Measurements from ENCODE around the gene RIMBP2. TPM values are rescaled to one million over a fixed set of nuclear protein-coding genes. Genes with fewer than 3 reads are reported as not detected.

RIMBP2 gene
- total and polyA plus RNA-seq, 4 donors, result 0.39 to 1.0 TPM; not detected in 2

DNA sequence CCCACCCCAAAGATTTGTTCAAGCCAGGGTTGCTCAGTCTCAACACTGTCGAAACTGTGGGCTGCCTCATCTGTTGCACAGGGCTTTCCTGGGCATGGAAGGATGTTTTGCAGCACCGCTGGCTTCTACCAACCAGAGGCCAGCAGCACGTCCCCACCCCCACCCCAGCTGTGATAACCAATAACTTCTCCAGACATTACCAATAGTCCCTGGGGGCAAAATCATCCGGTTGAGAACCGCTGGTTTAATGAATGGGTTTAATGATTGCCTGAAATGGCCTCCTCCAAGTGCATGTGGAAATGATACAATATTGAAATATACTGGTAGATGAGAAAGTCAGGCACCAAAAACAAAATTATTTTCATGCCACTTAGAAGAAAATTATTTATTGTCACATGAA is 44.5 kb downstream of the RIMBP2 start:
- WGBS, 2 donors, result 61 to 66% methylated on average over 5 of the region's 5 CpGs
- Histone ChIP-seq H3K4me1 (ENCODE audit: control insufficient read depth in 1 of 2, insufficient read depth in 2 of 2, low read length in 2 of 2) (no peaks in the 10 kb centered on the region), H3K4me3 (ENCODE audit: low read length in 2 of 2) (no peak overlapping the region), H3K9me3 (ENCODE audit: control insufficient read depth, low read length) (no peaks in the 10 kb centered on the region), H3K27ac (ENCODE audit: low read depth in 1 of 2, low read length in 2 of 2) (no peak overlapping the region), H3K27me3 (ENCODE audit: control insufficient read depth in 1 of 2, insufficient read depth in 2 of 2, low read length in 1 of 2) (no peaks in the 10 kb centered on the region), H3K36me3 (ENCODE audit: control insufficient read depth in 1 of 2, insufficient read depth in 2 of 2, low read length in 1 of 2) (no peaks in the 10 kb centered on the region)
- no peak for DNase-seq
- intact Hi-C loops (cut with DNase I), result no loop called here
- no peak for ATAC-seq (ENCODE audit: low FRiP score)

DNA sequence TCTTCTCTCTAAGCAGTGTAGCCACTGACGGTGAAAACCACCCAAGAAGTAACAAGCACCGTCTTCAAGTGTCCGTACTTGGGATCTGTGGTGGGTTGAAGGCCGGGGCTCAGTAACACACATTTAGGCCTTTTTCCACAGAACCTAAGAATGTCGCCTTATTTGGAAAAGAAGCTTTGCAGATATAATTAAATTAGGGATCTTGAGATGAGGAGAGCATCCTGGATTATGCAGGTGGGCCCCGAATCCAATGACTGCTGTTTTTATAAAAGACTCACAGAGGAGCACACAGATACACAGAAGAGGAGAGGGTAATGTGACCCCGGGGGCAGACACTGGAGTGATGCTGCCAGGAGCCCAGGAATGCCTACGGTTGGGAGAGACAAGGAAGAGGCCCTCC is 46.3 kb downstream of the RIMBP2 start:
- no peak for ATAC-seq (ENCODE audit: low FRiP score)
- Histone ChIP-seq H3K27me3 (ENCODE audit: control insufficient read depth in 1 of 2, insufficient read depth in 2 of 2, low read length in 1 of 2) (no peaks in the 10 kb centered on the region), H3K4me1 (ENCODE audit: control insufficient read depth in 1 of 2, insufficient read depth in 2 of 2, low read length in 2 of 2) (no peaks in the 10 kb centered on the region), H3K9me3 (ENCODE audit: control insufficient read depth, low read length) (no peaks in the 10 kb centered on the region), H3K36me3 (ENCODE audit: control insufficient read depth in 1 of 2, insufficient read depth in 2 of 2, low read length in 1 of 2) (no peaks in the 10 kb centered on the region), H3K27ac (ENCODE audit: low read depth in 1 of 2, low read length in 2 of 2) (no peak overlapping the region), H3K4me3 (ENCODE audit: low read length in 2 of 2) (no peak overlapping the region)
- intact Hi-C loops (cut with DNase I), result no loop called here
- 77 to 78% methylated on average over 8 of the region's 8 CpGs for WGBS, 2 donors
- no peak for DNase-seq

DNA sequence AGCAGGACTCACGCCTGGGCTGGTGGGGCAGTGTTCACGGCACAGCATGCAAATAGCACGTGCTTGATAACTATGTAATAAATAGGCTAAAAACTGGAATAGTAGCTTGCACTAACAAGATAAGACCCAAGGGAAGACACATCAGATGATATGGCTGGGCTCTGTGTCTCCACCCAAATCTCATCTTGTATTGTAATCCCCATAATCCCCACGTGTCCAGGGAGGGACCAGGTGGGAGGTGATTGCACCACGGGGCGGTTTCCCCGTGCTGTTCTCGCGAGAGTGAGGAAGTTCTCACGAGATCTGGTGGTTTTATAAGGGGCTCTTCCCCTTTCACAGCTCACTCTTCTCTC is 46.9 kb downstream of the RIMBP2 start:
- DNase-seq (no peak), ATAC-seq (ENCODE audit: low FRiP score) (no peak)
- Histone ChIP-seq H3K27me3 (ENCODE audit: control insufficient read depth in 1 of 2, insufficient read depth in 2 of 2, low read length in 1 of 2) (no peaks in the 10 kb centered on the region), H3K36me3 (ENCODE audit: control insufficient read depth in 1 of 2, insufficient read depth in 2 of 2, low read length in 1 of 2) (no peaks in the 10 kb centered on the region), H3K27ac (ENCODE audit: low read depth in 1 of 2, low read length in 2 of 2) (no peak overlapping the region), H3K9me3 (ENCODE audit: control insufficient read depth, low read length) (no peaks in the 10 kb centered on the region), H3K4me3 (ENCODE audit: low read length in 2 of 2) (no peak overlapping the region), H3K4me1 (ENCODE audit: control insufficient read depth in 1 of 2, insufficient read depth in 2 of 2, low read length in 2 of 2) (no peaks in the 10 kb centered on the region)
- 76 to 80% methylated on average over 10 of the region's 10 CpGs for WGBS, 2 donors
- intact Hi-C loops (cut with DNase I), result no loop called here

DNA sequence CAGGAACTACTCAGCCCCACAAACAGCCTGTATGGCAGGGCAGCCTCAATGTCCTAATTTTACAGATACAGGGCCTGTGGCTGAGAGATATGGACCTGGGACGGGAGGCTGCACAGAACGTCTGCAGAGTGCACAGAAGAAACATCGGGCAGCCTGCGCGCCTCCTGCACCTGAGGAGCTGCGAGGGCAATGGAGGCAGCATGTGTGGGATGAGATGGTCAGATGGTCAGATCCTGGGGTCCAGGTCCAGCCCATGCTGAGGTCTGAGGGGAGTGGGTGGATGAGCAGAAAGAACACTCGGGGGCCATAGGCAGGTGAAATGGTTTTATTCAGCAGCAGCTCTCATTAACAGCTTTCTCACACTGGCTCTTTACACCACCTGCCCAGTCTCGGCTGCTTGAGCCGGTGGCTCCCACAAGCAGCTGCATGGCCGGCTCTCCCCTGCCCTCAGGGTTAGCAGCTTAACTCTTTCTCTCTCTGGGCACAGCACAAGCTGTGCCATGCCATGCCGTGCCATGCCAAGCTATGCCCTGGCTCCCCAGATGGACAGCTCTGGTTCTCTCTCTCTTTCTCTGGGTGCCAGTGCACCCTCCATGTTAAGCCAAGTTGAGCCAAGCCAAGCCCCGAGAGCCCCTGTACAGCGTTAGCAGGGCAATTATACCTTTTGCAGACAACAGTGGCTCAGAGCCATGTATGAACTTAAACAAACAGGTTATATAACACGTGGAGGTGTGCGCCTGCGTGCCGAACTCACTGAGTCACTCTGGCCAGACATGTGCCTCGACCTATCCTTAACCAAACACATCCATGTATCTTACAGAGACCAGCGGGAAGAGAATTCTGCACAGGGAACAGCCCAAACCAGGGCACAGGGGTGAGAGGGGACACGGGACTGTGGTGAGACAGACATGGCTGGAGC is 47.6 kb downstream of the RIMBP2 start:
- H3K36me3 ChIP-seq (ENCODE audit: control insufficient read depth in 1 of 2, insufficient read depth in 2 of 2, low read length in 1 of 2), result no peaks in the 10 kb centered on the region
- H3K9me3 ChIP-seq (ENCODE audit: control insufficient read depth, low read length), result no peaks in the 10 kb centered on the region
- ATAC-seq (ENCODE audit: low FRiP score) (no peak), DNase-seq (no peak)
- H3K4me3 ChIP-seq (ENCODE audit: low read length in 2 of 2), result no peak overlapping the region
- no peaks in the 10 kb centered on the region for H3K4me1 ChIP-seq (ENCODE audit: control insufficient read depth in 1 of 2, insufficient read depth in 2 of 2, low read length in 2 of 2)
- H3K27ac ChIP-seq (ENCODE audit: low read depth in 1 of 2, low read length in 2 of 2), result no peak overlapping the region
- intact Hi-C loops (cut with DNase I), result no loop called here
- H3K27me3 ChIP-seq (ENCODE audit: control insufficient read depth in 1 of 2, insufficient read depth in 2 of 2, low read length in 1 of 2), result no peaks in the 10 kb centered on the region
- WGBS, 2 donors, result 83 to 87% methylated on average over 20 of the region's 20 CpGs

DNA sequence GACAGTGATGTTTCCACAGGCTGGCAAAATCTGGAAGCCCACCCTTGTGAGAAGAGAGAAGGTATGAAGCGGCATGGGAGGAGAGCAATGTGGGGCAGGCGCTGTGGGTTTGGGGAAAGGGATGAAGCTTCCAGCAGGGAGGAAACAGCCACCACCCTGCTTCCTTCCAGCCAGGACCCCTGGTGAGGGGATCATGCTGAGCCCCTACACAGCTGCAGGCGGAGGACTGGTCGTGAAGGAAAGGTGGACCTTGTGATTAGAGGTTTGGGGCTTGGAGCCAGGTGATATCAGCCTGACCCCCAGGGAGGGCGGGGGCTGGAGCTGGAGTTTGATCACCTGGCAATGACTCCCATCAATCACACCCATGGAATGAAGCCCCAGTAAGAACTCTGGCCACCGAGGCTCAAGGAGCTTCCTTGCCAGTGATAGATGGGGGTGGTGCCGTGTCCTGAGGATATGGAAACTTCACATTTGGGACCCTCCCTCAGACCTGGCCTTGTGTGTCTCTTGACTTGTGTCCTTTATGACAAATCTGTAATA is 48.6 kb downstream of the RIMBP2 start:
- DNase-seq (no peak), ATAC-seq (ENCODE audit: low FRiP score) (no peak)
- Histone ChIP-seq H3K4me3 (ENCODE audit: low read length in 2 of 2) (no peak overlapping the region), H3K36me3 (ENCODE audit: control insufficient read depth in 1 of 2, insufficient read depth in 2 of 2, low read length in 1 of 2) (no peaks in the 10 kb centered on the region), H3K27ac (ENCODE audit: low read depth in 1 of 2, low read length in 2 of 2) (no peak overlapping the region), H3K4me1 (ENCODE audit: control insufficient read depth in 1 of 2, insufficient read depth in 2 of 2, low read length in 2 of 2) (no peaks in the 10 kb centered on the region), H3K9me3 (ENCODE audit: control insufficient read depth, low read length) (no peaks in the 10 kb centered on the region), H3K27me3 (ENCODE audit: control insufficient read depth in 1 of 2, insufficient read depth in 2 of 2, low read length in 1 of 2) (no peaks in the 10 kb centered on the region)
- WGBS, 2 donors, result 83 to 86% methylated on average over 7 of the region's 7 CpGs
- intact Hi-C loops (cut with DNase I), result no loop called here

DNA sequence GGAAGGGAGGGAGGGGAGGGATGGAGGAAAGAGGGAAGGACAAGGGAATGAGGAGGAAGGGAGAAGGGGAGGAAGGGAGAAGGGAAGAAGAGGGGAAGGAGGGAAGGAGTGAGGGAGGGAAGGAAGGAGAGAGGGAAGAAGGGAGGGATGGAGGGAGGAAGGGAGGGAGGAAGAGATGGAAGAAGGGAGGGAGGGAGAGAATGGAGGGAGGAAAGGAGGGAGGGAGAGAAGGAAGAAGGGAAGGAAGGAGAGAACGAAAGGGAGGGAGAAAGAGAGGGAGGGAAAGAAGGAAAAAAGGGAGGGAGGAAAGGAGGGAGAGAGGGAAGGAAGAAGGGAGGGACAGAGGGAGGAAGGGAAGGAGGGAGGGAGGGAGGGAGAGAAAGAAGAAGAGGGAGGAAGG is 49.5 kb downstream of the RIMBP2 start:
- 69 to 81% methylated on average over 1 of the region's 1 CpG for WGBS, 2 donors
- intact Hi-C loops (cut with DNase I), result no loop called here
- Histone ChIP-seq H3K27ac (ENCODE audit: low read depth in 1 of 2, low read length in 2 of 2) (no peak overlapping the region), H3K27me3 (ENCODE audit: control insufficient read depth in 1 of 2, insufficient read depth in 2 of 2, low read length in 1 of 2) (no peaks in the 10 kb centered on the region), H3K9me3 (ENCODE audit: control insufficient read depth, low read length) (no peaks in the 10 kb centered on the region), H3K4me1 (ENCODE audit: control insufficient read depth in 1 of 2, insufficient read depth in 2 of 2, low read length in 2 of 2) (no peaks in the 10 kb centered on the region), H3K36me3 (ENCODE audit: control insufficient read depth in 1 of 2, insufficient read depth in 2 of 2, low read length in 1 of 2) (no peaks in the 10 kb centered on the region), H3K4me3 (ENCODE audit: low read length in 2 of 2) (no peak overlapping the region)
- DNase-seq (no peak), ATAC-seq (ENCODE audit: low FRiP score) (no peak)

DNA sequence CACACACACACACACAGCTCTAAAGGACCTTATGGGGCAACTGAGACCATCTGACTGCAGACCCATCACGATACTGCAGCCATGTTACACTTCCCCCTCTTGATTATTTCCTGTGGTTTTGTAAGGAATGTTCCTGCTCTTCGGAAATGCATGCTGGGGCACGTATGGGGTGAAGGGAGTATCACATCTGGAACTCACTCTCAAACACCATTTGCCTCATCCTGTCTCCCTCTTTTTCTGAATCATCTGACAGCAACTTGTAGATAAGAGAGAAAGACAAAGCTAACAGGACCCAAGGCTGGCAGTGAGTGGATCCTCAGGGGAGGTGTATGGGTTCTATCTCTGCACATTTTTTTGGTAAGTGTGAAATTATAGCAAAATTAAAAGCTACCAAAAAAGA is 50.3 kb downstream of the RIMBP2 start:
- ATAC-seq (ENCODE audit: low FRiP score) (no peak), DNase-seq (no peak)
- intact Hi-C loops (cut with DNase I), result no loop called here
- no peaks in the 10 kb centered on the region for H3K27me3 ChIP-seq (ENCODE audit: control insufficient read depth in 1 of 2, insufficient read depth in 2 of 2, low read length in 1 of 2)
- WGBS, 2 donors, result 16 to 39% methylated on average over 3 of the region's 3 CpGs
- H3K9me3 ChIP-seq (ENCODE audit: control insufficient read depth, low read length), result no peaks in the 10 kb centered on the region
- no peaks in the 10 kb centered on the region for H3K4me1 ChIP-seq (ENCODE audit: control insufficient read depth in 1 of 2, insufficient read depth in 2 of 2, low read length in 2 of 2)
- no peak overlapping the region for H3K4me3 ChIP-seq (ENCODE audit: low read length in 2 of 2)
- H3K36me3 ChIP-seq (ENCODE audit: control insufficient read depth in 1 of 2, insufficient read depth in 2 of 2, low read length in 1 of 2), result no peaks in the 10 kb centered on the region
- no peak overlapping the region for H3K27ac ChIP-seq (ENCODE audit: low read depth in 1 of 2, low read length in 2 of 2)

DNA sequence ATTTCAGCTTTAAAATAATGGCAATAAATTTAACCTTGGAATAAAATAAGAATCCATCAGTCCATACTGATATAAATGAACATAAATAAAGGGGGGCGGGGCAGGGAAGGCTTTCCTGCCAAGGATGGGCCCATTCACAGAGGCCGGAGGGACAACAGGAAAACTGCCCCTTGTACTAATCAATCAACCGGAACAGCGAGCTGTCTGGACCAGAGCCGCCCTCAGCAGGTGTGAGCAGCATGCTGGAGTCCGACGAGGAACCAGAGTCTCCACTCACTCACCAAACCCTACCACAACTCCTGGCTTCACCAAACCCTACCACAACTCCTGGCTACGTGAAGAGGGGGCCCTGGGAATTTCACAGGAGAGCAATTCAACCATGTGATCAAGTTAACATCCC is 51.3 kb downstream of the RIMBP2 start:
- H3K27ac ChIP-seq (ENCODE audit: low read depth in 1 of 2, low read length in 2 of 2), result no peak overlapping the region
- WGBS, 2 donors, result 84 to 90% methylated on average over 8 of the region's 8 CpGs
- intact Hi-C loops (cut with DNase I), result no loop called here
- no peaks in the 10 kb centered on the region for H3K27me3 ChIP-seq (ENCODE audit: control insufficient read depth in 1 of 2, insufficient read depth in 2 of 2, low read length in 1 of 2)
- no peaks in the 10 kb centered on the region for H3K4me1 ChIP-seq (ENCODE audit: control insufficient read depth in 1 of 2, insufficient read depth in 2 of 2, low read length in 2 of 2)
- ATAC-seq (ENCODE audit: low FRiP score) (no peak), DNase-seq (no peak)
- H3K9me3 ChIP-seq (ENCODE audit: control insufficient read depth, low read length), result no peaks in the 10 kb centered on the region
- H3K36me3 ChIP-seq (ENCODE audit: control insufficient read depth in 1 of 2, insufficient read depth in 2 of 2, low read length in 1 of 2), result no peaks in the 10 kb centered on the region
- no peak overlapping the region for H3K4me3 ChIP-seq (ENCODE audit: low read length in 2 of 2)

DNA sequence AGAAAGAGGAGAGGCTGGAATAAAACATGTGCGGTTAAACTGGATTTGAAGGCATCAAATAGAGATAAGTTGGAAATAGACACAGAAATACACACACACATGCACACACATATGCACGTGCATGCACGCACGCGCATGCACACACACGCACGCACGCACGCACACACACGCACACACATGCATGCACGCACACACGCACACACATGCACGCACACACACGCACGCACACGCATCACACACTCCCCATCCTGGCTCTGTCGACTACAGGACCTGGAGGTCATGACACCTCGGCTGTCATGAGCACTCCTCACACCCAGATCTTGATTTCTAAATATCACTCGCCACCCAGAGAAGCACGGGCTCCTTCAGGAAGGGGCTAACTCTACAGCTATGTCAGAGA is 51.8 kb downstream of the RIMBP2 start:
- no peak for DNase-seq
- Histone ChIP-seq H3K36me3 (ENCODE audit: control insufficient read depth in 1 of 2, insufficient read depth in 2 of 2, low read length in 1 of 2) (no peaks in the 10 kb centered on the region), H3K27me3 (ENCODE audit: control insufficient read depth in 1 of 2, insufficient read depth in 2 of 2, low read length in 1 of 2) (no peaks in the 10 kb centered on the region), H3K9me3 (ENCODE audit: control insufficient read depth, low read length) (no peaks in the 10 kb centered on the region), H3K4me3 (ENCODE audit: low read length in 2 of 2) (no peak overlapping the region), H3K4me1 (ENCODE audit: control insufficient read depth in 1 of 2, insufficient read depth in 2 of 2, low read length in 2 of 2) (no peaks in the 10 kb centered on the region), H3K27ac (ENCODE audit: low read depth in 1 of 2, low read length in 2 of 2) (no peak overlapping the region)
- ATAC-seq (ENCODE audit: low FRiP score), result no peak
- 86 to 93% methylated on average over 19 to 20 of the region's 20 CpGs for WGBS, 2 donors
- intact Hi-C loops (cut with DNase I), result no loop called here
